GM18873 (cell line): Measurements from ENCODE around the gene OSBPL10.
"Not testable (repeated sequence)": the region's sequence is repeated elsewhere in the genome, so short reads cannot be mapped to it uniquely, and the experiment has no call there.

Experiments
- ATAC-seq: cut with Tn5 transposase; IDR thresholded peaks from one replicate; pipeline ENCODE4 v1.9.1; 2021; ENCODE audit warnings: mild to moderate bottlenecking, moderate library complexity, moderate number of reproducible peaks; ENCODE audit not compliant: unreplicated experiment, low FRiP score

The OSBPL10 gene

GRCh38 chr3:31895471-31895870 is 85.6 kb downstream of the OSBPL10 start:
- ATAC-seq: no peak

GRCh38 chr3:31892916-31893573 is 88.0 kb downstream of the OSBPL10 start:
- ATAC-seq: no peak

GRCh38 chr3:31892500-31892899 is 88.6 kb downstream of the OSBPL10 start:
- no peak for ATAC-seq

- ATAC-seq: no peak
These were observed 89.1 kb downstream of the OSBPL10 start for GRCh38 chr3:31891876-31892455.

- no peak for ATAC-seq
These were observed 90.2 kb downstream of the OSBPL10 start for GRCh38 chr3:31890742-31891469.

GRCh38 chr3:31890007-31890406 is 91.1 kb downstream of the OSBPL10 start:
- ATAC-seq: no peak

- ATAC-seq: no peak
These were observed 95.8 kb downstream of the OSBPL10 start for GRCh38 chr3:31885235-31885634.

- no peak for ATAC-seq
These were observed 96.8 kb downstream of the OSBPL10 start for GRCh38 chr3:31884251-31884650.

GRCh38 chr3:31882895-31883294 is 98.2 kb downstream of the OSBPL10 start:
- no peak for ATAC-seq

GRCh38 chr3:31882431-31882830 is 98.6 kb downstream of the OSBPL10 start:
- no peak for ATAC-seq

GRCh38 chr3:31880482-31881078 is 100.5 kb downstream of the OSBPL10 start:
- ATAC-seq: no peak

GRCh38 chr3:31880020-31880419 is 101.0 kb downstream of the OSBPL10 start:
- no peak for ATAC-seq

- no peak for ATAC-seq
These were observed 101.7 kb downstream of the OSBPL10 start for GRCh38 chr3:31879365-31879764.

- ATAC-seq: no peak
These were observed 102.7 kb downstream of the OSBPL10 start for GRCh38 chr3:31878231-31878838.

- no peak for ATAC-seq
These were observed 104.7 kb downstream of the OSBPL10 start for GRCh38 chr3:31876331-31876730.

GRCh38 chr3:31875437-31875836 is 105.6 kb downstream of the OSBPL10 start:
- ATAC-seq: no peak

- ATAC-seq: no peak
These were observed 107.7 kb downstream of the OSBPL10 start for GRCh38 chr3:31873254-31873820.

- ATAC-seq: no peak
These were observed 109.0 kb downstream of the OSBPL10 start for GRCh38 chr3:31871939-31872507.

- ATAC-seq: not testable (repeated sequence)
These were observed 111.0 kb downstream of the OSBPL10 start for GRCh38 chr3:31870111-31870510.

GRCh38 chr3:31868236-31868635 is 112.8 kb downstream of the OSBPL10 start:
- no peak for ATAC-seq
